A673 (cell line): ENCODE results near the gene SPSB4. TPM values are rescaled to one million over a fixed set of nuclear protein-coding genes. Genes with fewer than 3 reads are reported as not detected.

Source experiments
- BruUV-seq: library from RNA; stranded (reverse); fragments of 400-500 nt; replicated peaks from 2 replicates; lab custom pipeline; 2021; lab: Mats Ljungman, UMichigan
- CTCF ChIA-PET: fragments of 300-600 bp; sonication (Branson Sonifier 250); formaldehyde crosslinking; loops from one replicate; lab custom pipeline; 2022; ENCODE audit warnings: antibody characterized with exemption; lab: Charles Lee
- POLR2A ChIA-PET: fragments of 300-600 bp; sonication (Branson Sonifier 250); formaldehyde crosslinking; loops from one replicate; lab custom pipeline; 2022; ENCODE audit warnings: antibody characterized with exemption; ENCODE audit not compliant: low non-redundant PET; lab: Charles Lee
- DNase-seq: peaks from one replicate; pipeline ENCODE4 v3.0.0-alpha.2; 2015; ENCODE audit warnings: low spot score
- H3K27ac ChIP-seq: fragments of 200-600 bp; sonication (generic); 2 replicates; pipeline ENCODE4 v1.5.1; 2016; ENCODE audit warnings: mixed run types, low read depth, mild to moderate bottlenecking, mixed read lengths, antibody characterized with exemption, low read length; ENCODE audit not compliant: poor library complexity, severe bottlenecking
- H3K27me3 ChIP-seq: fragments of 200-600 bp; sonication (generic); replicated peaks from 2 replicates; pipeline ENCODE4 v1.6.1; 2017; ENCODE audit warnings: mixed run types, low read depth, mild to moderate bottlenecking, mixed read lengths, antibody characterized with exemption, low read length; ENCODE audit not compliant: insufficient read depth, poor library complexity
- H3K36me3 ChIP-seq: fragments of 200-600 bp; sonication (generic); 2 replicates; pipeline ENCODE4 v1.6.1; 2016; ENCODE audit warnings: mixed run types, mild to moderate bottlenecking, mixed read lengths, antibody characterized with exemption, low read length; ENCODE audit not compliant: insufficient read depth, poor library complexity, severe bottlenecking
- H3K4me1 ChIP-seq: fragments of 200-600 bp; sonication (generic); 2 replicates; pipeline ENCODE4 v1.6.1; 2017; ENCODE audit warnings: mixed run types, mild to moderate bottlenecking, mixed read lengths, antibody characterized with exemption, low read length; ENCODE audit not compliant: insufficient read depth, poor library complexity, severe bottlenecking
- H3K4me3 ChIP-seq: fragments of 200-600 bp; sonication (generic); 2 replicates; pipeline ENCODE4 v1.5.1; 2016; ENCODE audit warnings: low read depth, mixed run types, mild to moderate bottlenecking, mixed read lengths, low read length; ENCODE audit not compliant: poor library complexity, severe bottlenecking
- H3K9me3 ChIP-seq: fragments of 200-600 bp; sonication (generic); 2 replicates; pipeline ENCODE4 v1.6.1; 2016; ENCODE audit warnings: mixed run types, low read depth, mild to moderate bottlenecking, mixed read lengths, antibody characterized with exemption, low read length; ENCODE audit not compliant: poor library complexity, severe bottlenecking
- EZH2 ChIP-seq: fragments of 200-600 bp; sonication (generic); IDR thresholded peaks from 2 replicates; pipeline ENCODE4 v1.6.1; 2017; ENCODE audit warnings: borderline replicate concordance, low read depth, mild to moderate bottlenecking, mixed read lengths, antibody characterized with exemption, low read length; ENCODE audit not compliant: poor library complexity, severe bottlenecking
- intact Hi-C: fragments of 100-400 bp; cut with micrococcal nuclease; formaldehyde crosslinking; loops from one replicate; pipeline ENCODE4 v1.10.0; 2022; ENCODE audit not compliant: unreplicated experiment
- total RNA-seq: library from RNA; stranded (reverse); gene quantifications from 2 replicates; pipeline ENCODE4 v1.2.3, GENCODE V29; 2021
- TF ChIP-seq, protein P1 (sequence below): fragments of 300-800, 200-600 bp; sonication (generic); conservative IDR thresholded peaks from 2 replicates; pipeline ENCODE4 v1.5.1; 2017; ENCODE audit warnings: low read depth, mild to moderate bottlenecking, antibody characterized with exemption, low read length, moderate library complexity, mixed read lengths

Gene SPSB4
- total RNA-seq, 1 experiment from 2014 or later: 0.39 TPM

DNA sequence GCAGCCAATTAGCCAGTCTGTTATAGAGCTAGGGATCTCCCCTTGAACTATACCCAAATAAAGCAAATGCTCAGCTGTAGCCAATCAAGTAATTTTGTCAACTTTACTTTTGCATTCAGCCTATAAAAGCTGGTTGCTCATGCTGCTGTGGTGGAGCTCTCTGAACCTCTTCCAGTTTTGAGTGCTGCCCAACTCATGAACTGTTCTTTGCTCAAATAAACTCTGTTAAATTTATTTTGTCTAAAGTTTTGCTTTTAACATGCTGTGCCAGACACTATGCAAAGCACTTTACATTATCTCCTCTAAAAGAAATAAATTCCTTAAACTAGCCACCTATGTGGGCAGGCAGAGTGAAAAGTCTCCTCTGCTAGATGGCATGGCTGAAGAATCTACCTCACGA, 128.8 kb downstream of the SPSB4 start:
- no peak for TF ChIP-seq EZH2
- TF ChIP-seq, protein P1, sequence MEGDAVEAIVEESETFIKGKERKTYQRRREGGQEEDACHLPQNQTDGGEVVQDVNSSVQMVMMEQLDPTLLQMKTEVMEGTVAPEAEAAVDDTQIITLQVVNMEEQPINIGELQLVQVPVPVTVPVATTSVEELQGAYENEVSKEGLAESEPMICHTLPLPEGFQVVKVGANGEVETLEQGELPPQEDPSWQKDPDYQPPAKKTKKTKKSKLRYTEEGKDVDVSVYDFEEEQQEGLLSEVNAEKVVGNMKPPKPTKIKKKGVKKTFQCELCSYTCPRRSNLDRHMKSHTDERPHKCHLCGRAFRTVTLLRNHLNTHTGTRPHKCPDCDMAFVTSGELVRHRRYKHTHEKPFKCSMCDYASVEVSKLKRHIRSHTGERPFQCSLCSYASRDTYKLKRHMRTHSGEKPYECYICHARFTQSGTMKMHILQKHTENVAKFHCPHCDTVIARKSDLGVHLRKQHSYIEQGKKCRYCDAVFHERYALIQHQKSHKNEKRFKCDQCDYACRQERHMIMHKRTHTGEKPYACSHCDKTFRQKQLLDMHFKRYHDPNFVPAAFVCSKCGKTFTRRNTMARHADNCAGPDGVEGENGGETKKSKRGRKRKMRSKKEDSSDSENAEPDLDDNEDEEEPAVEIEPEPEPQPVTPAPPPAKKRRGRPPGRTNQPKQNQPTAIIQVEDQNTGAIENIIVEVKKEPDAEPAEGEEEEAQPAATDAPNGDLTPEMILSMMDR: no peak
- no peaks in the 10 kb centered on the region for H3K27me3 ChIP-seq
- POLR2A ChIA-PET: no interaction called here
- H3K27ac ChIP-seq: no peak overlapping the region
- DNase-seq: no peak
- CTCF ChIA-PET: no interaction called here
- no peaks in the 10 kb centered on the region for H3K4me1 ChIP-seq
- H3K36me3 ChIP-seq: no peaks in the 10 kb centered on the region
- intact Hi-C loops: no loop called here
- no TSS peak for BruUV-seq
- no peak overlapping the region for H3K4me3 ChIP-seq
- H3K9me3 ChIP-seq: no peaks in the 10 kb centered on the region

DNA sequence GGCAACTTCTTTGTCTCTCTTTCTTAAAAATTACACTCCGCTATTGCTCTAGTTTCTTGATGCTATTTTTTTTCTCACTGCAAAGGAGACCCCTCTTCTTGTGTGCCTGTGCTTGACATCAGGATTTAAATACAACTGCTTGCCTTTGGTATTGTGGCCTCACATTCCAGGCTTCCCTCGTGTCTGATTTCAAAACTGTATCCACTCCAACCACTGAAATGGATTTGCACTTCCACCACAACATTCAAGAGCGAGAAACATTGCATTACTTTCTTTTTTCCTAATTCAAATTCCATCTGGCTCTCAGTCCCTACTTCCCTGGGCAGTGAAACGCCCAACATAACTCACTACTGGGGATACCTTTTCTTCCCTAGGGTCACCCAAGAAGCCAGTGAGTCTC, 130.0 kb downstream of the SPSB4 start:
- Histone ChIP-seq H3K27ac (no peak overlapping the region), H3K9me3 (no peaks in the 10 kb centered on the region), H3K27me3 (no peaks in the 10 kb centered on the region), H3K36me3 (no peaks in the 10 kb centered on the region), H3K4me1 (no peaks in the 10 kb centered on the region), H3K4me3 (no peak overlapping the region)
- intact Hi-C loops: no loop called here
- ChIA-PET POLR2A (interaction anchor here (0.6 kb wide), 1 partner anchor 200 kb away, joined by 3 read pairs; no protein-coding TSS in a partner anchor), CTCF (no interaction called here)
- no TSS peak for BruUV-seq
- TF ChIP-seq EZH2: no peak
- TF ChIP-seq, protein P1: no peak
- no peak for DNase-seq

DNA sequence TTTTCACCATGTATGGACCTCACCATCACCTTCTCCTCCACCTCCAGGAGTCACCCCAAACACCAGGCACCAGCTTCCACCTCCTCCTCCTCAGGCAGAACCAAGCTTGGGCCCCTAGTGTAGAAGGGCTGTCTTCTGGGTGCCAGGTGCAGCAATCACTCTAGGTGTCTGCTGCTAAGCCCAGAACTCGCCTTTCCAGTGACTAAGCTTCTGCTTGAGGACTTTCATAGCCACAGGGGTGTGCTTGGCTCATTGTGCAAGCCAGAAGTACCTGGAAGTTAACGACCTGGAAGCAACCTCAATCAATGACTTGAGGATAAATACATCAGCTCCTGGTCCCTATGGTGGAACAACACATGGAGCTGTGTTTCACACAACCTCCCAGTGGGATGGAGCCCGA, 130.7 kb downstream of the SPSB4 start:
- Histone ChIP-seq H3K9me3 (no peaks in the 10 kb centered on the region), H3K27me3 (no peaks in the 10 kb centered on the region), H3K4me3 (no peak overlapping the region), H3K36me3 (no peaks in the 10 kb centered on the region), H3K27ac (no peak overlapping the region), H3K4me1 (no peaks in the 10 kb centered on the region)
- intact Hi-C loops: no loop called here
- no TSS peak for BruUV-seq
- CTCF ChIA-PET: no interaction called here
- POLR2A ChIA-PET: interaction anchor here (0.6 kb wide), 1 partner anchor 201 kb away, joined by 3 read pairs; no protein-coding TSS in a partner anchor
- TF ChIP-seq EZH2: no peak
- TF ChIP-seq, protein P1: no peak
- no peak for DNase-seq
